ENCODE data around the gene IFT22.

DNA sequence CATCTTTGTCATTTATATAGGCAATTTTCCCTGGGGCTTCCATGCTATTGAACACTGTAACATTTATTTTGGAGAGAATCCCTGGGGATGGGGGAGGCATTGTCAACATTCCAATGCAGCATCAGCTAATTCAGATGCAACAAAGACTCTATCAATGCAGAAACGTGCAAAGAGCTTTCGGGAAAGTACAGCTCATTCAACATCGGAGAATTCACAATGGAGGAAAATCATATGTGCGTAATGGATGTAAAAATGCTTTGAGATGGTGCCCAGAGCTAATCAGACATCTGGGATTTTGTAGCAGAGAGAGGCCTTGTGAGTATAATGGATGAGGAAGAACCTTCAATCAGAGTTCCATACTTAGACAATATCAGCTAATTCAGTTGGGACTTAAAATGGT lies 48.4 kb downstream of the IFT22 start:
- TF ChIP-seq, protein P1, sequence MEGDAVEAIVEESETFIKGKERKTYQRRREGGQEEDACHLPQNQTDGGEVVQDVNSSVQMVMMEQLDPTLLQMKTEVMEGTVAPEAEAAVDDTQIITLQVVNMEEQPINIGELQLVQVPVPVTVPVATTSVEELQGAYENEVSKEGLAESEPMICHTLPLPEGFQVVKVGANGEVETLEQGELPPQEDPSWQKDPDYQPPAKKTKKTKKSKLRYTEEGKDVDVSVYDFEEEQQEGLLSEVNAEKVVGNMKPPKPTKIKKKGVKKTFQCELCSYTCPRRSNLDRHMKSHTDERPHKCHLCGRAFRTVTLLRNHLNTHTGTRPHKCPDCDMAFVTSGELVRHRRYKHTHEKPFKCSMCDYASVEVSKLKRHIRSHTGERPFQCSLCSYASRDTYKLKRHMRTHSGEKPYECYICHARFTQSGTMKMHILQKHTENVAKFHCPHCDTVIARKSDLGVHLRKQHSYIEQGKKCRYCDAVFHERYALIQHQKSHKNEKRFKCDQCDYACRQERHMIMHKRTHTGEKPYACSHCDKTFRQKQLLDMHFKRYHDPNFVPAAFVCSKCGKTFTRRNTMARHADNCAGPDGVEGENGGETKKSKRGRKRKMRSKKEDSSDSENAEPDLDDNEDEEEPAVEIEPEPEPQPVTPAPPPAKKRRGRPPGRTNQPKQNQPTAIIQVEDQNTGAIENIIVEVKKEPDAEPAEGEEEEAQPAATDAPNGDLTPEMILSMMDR (IDR thresholded peaks at IDR 0.05; ENCODE audit: borderline replicate concordance, extremely low read depth, low read length, poor library complexity, severe bottlenecking), result no peak
- TF ChIP-seq EZH2 (IDR thresholded peaks at IDR 0.05; ENCODE audit: borderline replicate concordance, low read depth, low read length, severe bottlenecking), result no peak

All from DND-41 (cell line).